ENCODE results near the gene OR13C2. TPM values are rescaled to one million over a fixed set of nuclear protein-coding genes. Genes with fewer than 3 reads are reported as not detected.
"Not testable (repeated sequence)": the region's sequence is repeated elsewhere in the genome, so short reads cannot be mapped to it uniquely, and the experiment has no call there.

Gene OR13C2
- total RNA-seq (2014; rRNA removed; shearing (Covaris generic)) (not detected in 2 replicates), total RNA-seq (2022) (not detected in 2 replicates), Bru-seq, nascent RNA (not detected), BruChase-seq, experiment 1, labeled RNA remaining after a 6-hour chase (not detected), BruChase-seq, experiment 2, labeled RNA remaining after a 2-hour chase (not detected)
- long read RNA-seq: 0 reads

- H3K9me3 ChIP-seq (ENCODE audit: low read length); H3K4me3 ChIP-seq (ENCODE audit: low read depth, low read length, poor library complexity, severe bottlenecking); POLR2A ChIA-PET; DNase-seq (ENCODE audit: low spot score); H3K79me2 ChIP-seq (ENCODE audit: insufficient read depth, low read depth, low read length); H3K36me3 ChIP-seq (ENCODE audit: insufficient read depth, low read length); H4K20me1 ChIP-seq (ENCODE audit: insufficient read depth, low read length); CTCF ChIA-PET (ENCODE audit: unreplicated experiment); intact Hi-C loops (cut with micrococcal nuclease; ENCODE audit: unreplicated experiment); H3K4me2 ChIP-seq (ENCODE audit: low read length); H3K4me1 ChIP-seq (ENCODE audit: insufficient read depth, low read length, poor library complexity, severe bottlenecking); H3K27ac ChIP-seq (ENCODE audit: low read depth, low read length, poor library complexity, severe bottlenecking); BruUV-seq (replicated peaks); H3K9me2 ChIP-seq (ENCODE audit: insufficient read depth, low read length); H2AFZ ChIP-seq (ENCODE audit: low read length): not testable (repeated sequence)
These were observed at the start of gene OR13C2 for GRCh38 chr9:104605527-104605926. TSS of gene OR13C2 (minus strand) at chr9:104605627. CDS start at chr9:104605627, 0 bp downstream.

GRCh38 chr9:104635456-104635855 is 30.0 kb upstream of the OR13C2 start:
- CTCF ChIA-PET (ENCODE audit: unreplicated experiment): no interaction called here
- no peak overlapping the region for H3K27ac ChIP-seq (ENCODE audit: low read depth, low read length, poor library complexity, severe bottlenecking)
- H2AFZ ChIP-seq (ENCODE audit: low read length): no peak overlapping the region
- POLR2A ChIA-PET: no interaction called here
- DNase-seq (ENCODE audit: low spot score): no peak
- no peaks in the 10 kb centered on the region for H3K79me2 ChIP-seq (ENCODE audit: insufficient read depth, low read depth, low read length)
- no peaks in the 10 kb centered on the region for H3K36me3 ChIP-seq (ENCODE audit: insufficient read depth, low read length)
- intact Hi-C loops (cut with micrococcal nuclease; ENCODE audit: unreplicated experiment): no loop called here
- no peak overlapping the region for H3K4me2 ChIP-seq (ENCODE audit: low read length)
- H3K4me1 ChIP-seq (ENCODE audit: insufficient read depth, low read length, poor library complexity, severe bottlenecking): no peaks in the 10 kb centered on the region
- H3K4me3 ChIP-seq (ENCODE audit: low read depth, low read length, poor library complexity, severe bottlenecking): no peak overlapping the region
- H3K9me2 ChIP-seq (ENCODE audit: insufficient read depth, low read length): no peaks in the 10 kb centered on the region
- no peaks in the 10 kb centered on the region; the same call in 1 of the 2 replicates for H3K9me3 ChIP-seq (ENCODE audit: low read length)
- no peaks in the 10 kb centered on the region for H4K20me1 ChIP-seq (ENCODE audit: insufficient read depth, low read length)
- BruUV-seq (replicated peaks): no TSS peak
- TF ChIP-seq EZH2phosphoT487 (IDR thresholded peaks at IDR 0.05; ENCODE audit: borderline replicate concordance, low read depth, low read length): no peak
- no peak for TF ChIP-seq CTCF (conservative IDR thresholded peaks at IDR 0.05; ENCODE audit: low read length)

GRCh38 chr9:104633976-104634520 is 28.6 kb upstream of the OR13C2 start:
- H3K27ac ChIP-seq (ENCODE audit: low read depth, low read length, poor library complexity, severe bottlenecking): no peak overlapping the region
- no peak overlapping the region for H2AFZ ChIP-seq (ENCODE audit: low read length)
- H4K20me1 ChIP-seq (ENCODE audit: insufficient read depth, low read length): no peaks in the 10 kb centered on the region; the same call in 1 of the 2 replicates
- intact Hi-C loops (cut with micrococcal nuclease; ENCODE audit: unreplicated experiment): no loop called here
- TF ChIP-seq CTCF (conservative IDR thresholded peaks at IDR 0.05; ENCODE audit: low read length): no peak
- TF ChIP-seq EZH2phosphoT487 (IDR thresholded peaks at IDR 0.05; ENCODE audit: borderline replicate concordance, low read depth, low read length): no peak
- BruUV-seq (replicated peaks): no TSS peak
- no peak overlapping the region for H3K4me2 ChIP-seq (ENCODE audit: low read length)
- ChIA-PET POLR2A (no interaction called here), CTCF (ENCODE audit: unreplicated experiment) (no interaction called here)
- no peaks in the 10 kb centered on the region for H3K9me3 ChIP-seq (ENCODE audit: low read length)
- no peaks in the 10 kb centered on the region for H3K9me2 ChIP-seq (ENCODE audit: insufficient read depth, low read length)
- no peaks in the 10 kb centered on the region for H3K79me2 ChIP-seq (ENCODE audit: insufficient read depth, low read depth, low read length)
- no peaks in the 10 kb centered on the region for H3K4me1 ChIP-seq (ENCODE audit: insufficient read depth, low read length, poor library complexity, severe bottlenecking)
- H3K36me3 ChIP-seq (ENCODE audit: insufficient read depth, low read length): no peaks in the 10 kb centered on the region
- no peak for DNase-seq (ENCODE audit: low spot score)
- no peak overlapping the region for H3K4me3 ChIP-seq (ENCODE audit: low read depth, low read length, poor library complexity, severe bottlenecking)

GRCh38 chr9:104625964-104626363 is 20.5 kb upstream of the OR13C2 start:
- H3K27ac ChIP-seq (ENCODE audit: low read depth, low read length, poor library complexity, severe bottlenecking); CTCF ChIA-PET (ENCODE audit: unreplicated experiment); H2AFZ ChIP-seq (ENCODE audit: low read length); H4K20me1 ChIP-seq (ENCODE audit: insufficient read depth, low read length); H3K9me3 ChIP-seq (ENCODE audit: low read length); DNase-seq (ENCODE audit: low spot score); H3K9me2 ChIP-seq (ENCODE audit: insufficient read depth, low read length); H3K4me2 ChIP-seq (ENCODE audit: low read length); BruUV-seq (replicated peaks); H3K4me3 ChIP-seq (ENCODE audit: low read depth, low read length, poor library complexity, severe bottlenecking); intact Hi-C loops (cut with micrococcal nuclease; ENCODE audit: unreplicated experiment); H3K79me2 ChIP-seq (ENCODE audit: insufficient read depth, low read depth, low read length); H3K36me3 ChIP-seq (ENCODE audit: insufficient read depth, low read length); H3K4me1 ChIP-seq (ENCODE audit: insufficient read depth, low read length, poor library complexity, severe bottlenecking): not testable (repeated sequence)
- POLR2A ChIA-PET: interaction anchor here (0.6 kb wide), 1 partner anchor 759 kb away, joined by 3 read pairs; no protein-coding TSS in a partner anchor

Measured in OCI-LY7 (cell line).